Hepatocyte (in vitro differentiated cells): ENCODE results near the gene TLCD2. TPM values are rescaled to one million over a fixed set of nuclear protein-coding genes. Genes with fewer than 3 reads are reported as not detected.
A peak's percentile ranks its signal among the peaks of the same experiment; 100 is the strongest.

Experiments used
- DNase-seq: peaks from one replicate; pipeline ENCODE4 v3.0.0-alpha.2; 2016; ENCODE audit warnings: low spot score
- H2AFZ ChIP-seq: fragments of 200-600 bp; sonication (generic); 2 replicates; pipeline ENCODE4 v1.6.0; 2016; ENCODE audit warnings: antibody characterized with exemption, mild to moderate bottlenecking
- H3K27ac ChIP-seq: fragments of 200-600 bp; sonication (generic); 2 replicates; pipeline ENCODE4 v1.5.1; 2016; ENCODE audit warnings: mild to moderate bottlenecking
- H3K27me3 ChIP-seq: fragments of 200-600 bp; sonication (generic); 2 replicates; pipeline ENCODE4 v1.6.1; 2016
- H3K36me3 ChIP-seq: fragments of 200-600 bp; sonication (generic); replicated peaks from 2 replicates; pipeline ENCODE4 v1.5.1; 2016; ENCODE audit warnings: low read depth; ENCODE audit not compliant: insufficient read depth
- H3K4me1 ChIP-seq: fragments of 200-600 bp; sonication (generic); 2 replicates; pipeline ENCODE4 v1.5.1; 2016; ENCODE audit warnings: mild to moderate bottlenecking, moderate library complexity; ENCODE audit not compliant: insufficient read depth
- H3K4me2 ChIP-seq: fragments of 200-600 bp; sonication (generic); 2 replicates; pipeline ENCODE4 v1.6.0; 2016
- H3K4me3 ChIP-seq: fragments of 200-600 bp; sonication (generic); 2 replicates; pipeline ENCODE4 v1.5.1; 2016; ENCODE audit warnings: mild to moderate bottlenecking
- H3K79me2 ChIP-seq: fragments of 200-600 bp; sonication (generic); 2 replicates; pipeline ENCODE4 v1.6.0; 2017; ENCODE audit warnings: mild to moderate bottlenecking
- H3K9me2 ChIP-seq: fragments of 200-600 bp; sonication (generic); replicated peaks from 2 replicates; pipeline ENCODE4 v1.6.0; 2017; ENCODE audit warnings: mild to moderate bottlenecking; ENCODE audit not compliant: insufficient read depth
- H3K9me3 ChIP-seq: fragments of 200-600 bp; sonication (generic); 2 replicates; pipeline ENCODE4 v1.5.1; 2016; ENCODE audit warnings: low read depth, mild to moderate bottlenecking
- H4K20me1 ChIP-seq: fragments of 200-600 bp; sonication (generic); 2 replicates; pipeline ENCODE4 v1.6.0; 2016; ENCODE audit warnings: mild to moderate bottlenecking; ENCODE audit not compliant: insufficient read depth, poor library complexity, severe bottlenecking
- CTCF ChIP-seq: fragments of 200-600 bp; sonication (generic); IDR thresholded peaks from 2 replicates; pipeline ENCODE4 v1.5.1; 2016; ENCODE audit warnings: antibody characterized with exemption, mild to moderate bottlenecking; ENCODE audit not compliant: poor library complexity
- EZH2 ChIP-seq: fragments of 200-600 bp; sonication (generic); IDR thresholded peaks from 2 replicates; pipeline ENCODE4 v1.6.1; 2016; ENCODE audit warnings: antibody characterized with exemption, mild to moderate bottlenecking, borderline replicate concordance
- EZH2phosphoT487 ChIP-seq: fragments of 200-600 bp; sonication (generic); IDR thresholded peaks from one replicate; pipeline ENCODE4 v1.6.1; 2018; ENCODE audit warnings: antibody characterized with exemption, mild to moderate bottlenecking, low read depth, moderate library complexity; ENCODE audit not compliant: unreplicated experiment, severe bottlenecking
- WGBS: methylation state at CpG from one replicate; pipeline ENCODE4 v1.1.6; 2016; ENCODE audit warnings: low lambda C conversion rate; ENCODE audit errors: missing lambda C conversion rate; 5-methylcytosine and 5-hydroxymethylcytosine counted together
- polyA plus RNA-seq: library from polyadenylated mRNA; unstranded; fragments of >200 nt; fragmentation: Nextera tagmentation; extraction: Ambion mirVana; gene quantifications from 2 replicates; pipeline ENCODE4 v1.2.1, GENCODE V29; 2016
- total RNA-seq: library from RNA; depleted of rRNA; stranded (reverse); fragments of >200 nt; gene quantifications from 2 replicates; pipeline ENCODE4 v1.2.3, GENCODE V29; 2014

Gene TLCD2
- total and polyA plus RNA-seq, 2 experiments from 2014 or later = 2.0 to 4.5 TPM

GRCh38 chr17:1752425-1753262 is 42.5 kb upstream of the TLCD2 start:
- no peak overlapping the region for H3K4me2 ChIP-seq
- WGBS = 73% methylated on average over 18 of the region's 18 CpGs
- H3K4me1 ChIP-seq = no peaks in the 10 kb centered on the region
- no peaks in the 10 kb centered on the region for H3K9me2 ChIP-seq
- H4K20me1 ChIP-seq = no peaks in the 10 kb centered on the region
- H3K4me3 ChIP-seq = no peak overlapping the region
- H3K36me3 ChIP-seq = no peaks in the 10 kb centered on the region
- TF ChIP-seq EZH2phosphoT487 (no peak), EZH2 (no peak), CTCF (no peak)
- no peak overlapping the region for H2AFZ ChIP-seq
- H3K27me3 ChIP-seq = no peaks in the 10 kb centered on the region
- H3K79me2 ChIP-seq = no peaks in the 10 kb centered on the region
- H3K27ac ChIP-seq = no peak overlapping the region
- H3K9me3 ChIP-seq = no peaks in the 10 kb centered on the region
- no peak for DNase-seq

- Histone ChIP-seq H3K4me2 (no peak overlapping the region), H3K4me3 (no peak overlapping the region), H3K27me3 (no peaks in the 10 kb centered on the region), H3K9me3 (no peaks in the 10 kb centered on the region), H3K4me1 (peaks cover 6% of the 10 kb centered on the region), H2AFZ (no peak overlapping the region), H3K9me2 (no peaks in the 10 kb centered on the region), H4K20me1 (no peaks in the 10 kb centered on the region), H3K27ac (no peak overlapping the region), H3K79me2 (no peaks in the 10 kb centered on the region), H3K36me3 (no peaks in the 10 kb centered on the region)
- no peak for DNase-seq
- TF ChIP-seq EZH2phosphoT487 (no peak), EZH2 (no peak), CTCF (no peak)
- WGBS = 85% methylated on average over 9 of the region's 9 CpGs
These were observed 40.5 kb upstream of the TLCD2 start for GRCh38 chr17:1750628-1751027.

- Histone ChIP-seq H3K4me2 (peak overlapping the region; percentile 29), H2AFZ (no peak overlapping the region), H4K20me1 (no peaks in the 10 kb centered on the region), H3K4me1 (peaks cover 19% of the 10 kb centered on the region), H3K36me3 (no peaks in the 10 kb centered on the region), H3K9me3 (no peaks in the 10 kb centered on the region), H3K9me2 (no peaks in the 10 kb centered on the region), H3K27ac (peak overlapping the region; percentile 88), H3K79me2 (peaks cover 2% of the 10 kb centered on the region), H3K4me3 (no peak overlapping the region), H3K27me3 (no peaks in the 10 kb centered on the region)
- TF ChIP-seq EZH2phosphoT487 (no peak), EZH2 (no peak), CTCF (no peak)
- WGBS = 82% methylated on average over 22 of the region's 22 CpGs
- peak; percentile 82 for DNase-seq
These were observed 36.9 kb upstream of the TLCD2 start for GRCh38 chr17:1746975-1747543.
